B cell (primary cell): ENCODE data around the gene UGGT1.

Source experiments
- CTCF ChIP-seq: fragments of 200-600 bp; IDR thresholded peaks from one replicate; pipeline ENCODE4 v1.8.0; 2022; ENCODE audit warnings: antibody characterized with exemption, mild to moderate bottlenecking
- EZH2 ChIP-seq: IDR thresholded peaks from 2 replicates; pipeline ENCODE4 v1.6.1; 2012; ENCODE audit warnings: borderline replicate concordance, low read depth, mild to moderate bottlenecking, moderate library complexity, low read length; ENCODE audit not compliant: insufficient read depth, poor library complexity, severe bottlenecking

DNA sequence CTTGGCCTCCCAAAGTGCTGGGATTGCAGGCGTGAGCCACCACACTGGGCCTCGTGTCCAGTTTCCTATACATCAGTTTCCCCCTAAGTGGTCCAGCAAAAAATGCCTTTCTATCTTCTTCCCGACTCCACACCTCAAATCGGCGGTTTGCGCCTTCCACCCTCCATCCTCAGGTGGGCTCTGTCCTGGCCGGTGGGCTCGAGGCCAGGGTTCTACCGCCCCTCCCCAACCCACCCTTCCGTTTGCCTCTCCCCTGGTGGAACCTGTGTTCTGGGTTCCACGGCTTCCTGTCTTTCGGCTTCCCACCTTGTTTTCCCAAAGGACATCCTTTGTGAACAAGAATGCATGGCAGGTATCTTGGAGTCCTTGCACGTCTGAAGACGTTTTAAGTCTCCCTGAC, 123.3 kb downstream of the UGGT1 start:
- TF ChIP-seq EZH2 (no peak), CTCF (no peak)
